Psoas muscle (tissue), 8 donors: Measurements from ENCODE around the gene TRIP6. TPM values are rescaled to one million over a fixed set of nuclear protein-coding genes. Genes with fewer than 3 reads are reported as not detected.
A peak's percentile ranks its signal among the peaks of the same experiment; 100 is the strongest.

ENCODE experiments used
- ATAC-seq, 4 donors: fragments of 200-7000 bp; cut with Tn5 transposase; one replicate each; pipeline ENCODE4 v1.9.1; 2020; ENCODE audit warnings: moderate library complexity in 3 of 4, mild to moderate bottlenecking in 2 of 4
- DNase-seq, 2 donors: peaks; one replicate each; pipeline ENCODE4 v3.0.0-alpha.2; 2020
- H3K27ac ChIP-seq: fragments of 200-600 bp; one replicate; pipeline ENCODE4 v1.8.0; 2022
- H3K27me3 ChIP-seq, 3 donors: fragments of 200-600 bp in 1 of 3; one replicate each; pipeline versions ENCODE4 v1.6.1 to v1.8.0; 2013 to 2022; ENCODE audit warnings: low read length in 2 of 3, mild to moderate bottlenecking in 2 of 3, moderate library complexity in 1 of 3; ENCODE audit not compliant: insufficient read depth in 3 of 3
- H3K36me3 ChIP-seq, 2 donors: fragments of 200-600 bp in 1 of 2; one replicate each; pipeline versions ENCODE4 v1.6.1 to v1.8.0; 2013 to 2022; ENCODE audit warnings: low read depth in 1 of 2, mild to moderate bottlenecking in 1 of 2, moderate library complexity in 1 of 2; ENCODE audit not compliant: insufficient read depth in 1 of 2
- H3K4me1 ChIP-seq: fragments of 200-600 bp; one replicate; pipeline ENCODE4 v1.8.0; 2022
- H3K4me3 ChIP-seq: fragments of 200-600 bp; one replicate; pipeline ENCODE4 v1.8.0; 2022; ENCODE audit warnings: mild to moderate bottlenecking
- H3K9me3 ChIP-seq: fragments of 200-600 bp; one replicate; pipeline ENCODE4 v1.8.0; 2022
- CTCF ChIP-seq: fragments of 200-600 bp; IDR thresholded peaks from one replicate; pipeline ENCODE4 v1.8.0; 2022; ENCODE audit warnings: antibody characterized with exemption
- WGBS, 3 donors: extraction: QIAGEN DNeasy Blood & Tissue Kit; methylation state at CpG; one replicate each; pipeline versions ENCODE4 v1.1.6 to v1.1.7; 2013; 5-methylcytosine and 5-hydroxymethylcytosine counted together
- intact Hi-C, 2 donors: fragments of 100-400 bp; cut with DNase I; formaldehyde crosslinking; loops; one replicate each; pipeline versions ENCODE4 v1.11.0 to v1.14.2; 2022
- polyA plus RNA-seq, 3 donors: library from polyadenylated mRNA; stranded (reverse); fragments of 200-250 nt; gene quantifications; one replicate each; pipeline ENCODE4 v1.2.3, GENCODE V29; 2013
- total RNA-seq, 4 donors: library from RNA; stranded (reverse); fragmentation: NEBNext Ultra II Directional in 2 of 4; extraction: Animal tissue kit (Norgen Biotek cat#: 25700) in 2 of 4; gene quantifications; one replicate each; pipeline versions ENCODE4 v1.2.1 to v1.2.4, GENCODE V29; 2021 to 2023
- donor health status: healthy with polysubstance abuse.
- donor health status: DM: no; HTN: no; CAD: no; lungs with moderate emphysema.
- donor health status: Bipolar disorder and iron deficiency.
- donor health status: healthy.
- donor health status: DM: yes; HTN: yes; CAD: no.
- donor health status: DM: no; HTN: no; CAD: no.
- donor health status: DM: no; HTN: no; CAD: no.
- donor health status: DM: yes; HTN: yes; CAD: no.

The TRIP6 gene
- total and polyA plus RNA-seq, 7 donors: 4.3 to 8.8 (median 6.2) TPM

- H3K27me3 ChIP-seq: peaks cover 0 to 53% (median 13%) of the 10 kb centered on the region in 3 donors
- H3K4me3 ChIP-seq: peak overlapping the region; percentile 67
- no peak for TF ChIP-seq CTCF
- peak overlapping the region; percentile 30 for H3K27ac ChIP-seq
- intact Hi-C loops: no loop called here
- no peaks in the 10 kb centered on the region for H3K9me3 ChIP-seq
- no peaks in the 10 kb centered on the region for H3K4me1 ChIP-seq
- H3K36me3 ChIP-seq: no peaks in the 10 kb centered on the region
- DNase-seq (peak; percentile 37 to 64), ATAC-seq (peak in 2 of 4 donors; percentile 41 to 53)
- 47 to 53% (median 48%) methylated on average over 20 of the region's 20 CpGs for WGBS, 3 donors
Observed at GRCh38 chr7:100829150-100829716, 38.0 kb upstream of the TRIP6 start.

GRCh38 chr7:100830396-100830795, 36.8 kb upstream of the TRIP6 start:
- intact Hi-C loops: no loop called here
- no peak overlapping the region for H3K4me3 ChIP-seq
- H3K36me3 ChIP-seq: no peaks in the 10 kb centered on the region
- DNase-seq: no peak
- ATAC-seq: no peak
- H3K27me3 ChIP-seq: peaks cover 0 to 44% (median 13%) of the 10 kb centered on the region in 3 donors
- no peak overlapping the region for H3K27ac ChIP-seq
- no peaks in the 10 kb centered on the region for H3K4me1 ChIP-seq
- no peaks in the 10 kb centered on the region for H3K9me3 ChIP-seq
- no peak for TF ChIP-seq CTCF
- WGBS, 3 donors: 83 to 90% (median 89%) methylated on average over 4 of the region's 4 CpGs

GRCh38 chr7:100832281-100832633, 34.9 kb upstream of the TRIP6 start:
- Histone ChIP-seq H3K9me3 (no peaks in the 10 kb centered on the region), H3K27ac (no peak overlapping the region), H3K27me3 (peaks cover 0 to 25% (median 6%) of the 10 kb centered on the region in 3 donors), H3K4me1 (no peaks in the 10 kb centered on the region), H3K4me3 (no peak overlapping the region), H3K36me3 (no peaks in the 10 kb centered on the region)
- ATAC-seq: no peak
- intact Hi-C loops: no loop called here
- WGBS, 3 donors: 90 to 94% (median 92%) methylated on average over 5 of the region's 5 CpGs
- DNase-seq: no peak
- TF ChIP-seq CTCF: no peak

GRCh38 chr7:100835903-100836811, 31.0 kb upstream of the TRIP6 start:
- Histone ChIP-seq H3K4me3 (no peak overlapping the region), H3K36me3 (no peaks in the 10 kb centered on the region), H3K4me1 (no peaks in the 10 kb centered on the region), H3K27ac (peak overlapping the region; percentile 36), H3K9me3 (no peaks in the 10 kb centered on the region), H3K27me3 (peaks cover 0 to 4% (median 0%) of the 10 kb centered on the region in 3 donors)
- ATAC-seq: peak; percentile 22 to 50 (median 34)
- peak; percentile 41 to 62 for DNase-seq
- intact Hi-C loops: no loop called here
- 38 to 47% (median 47%) methylated on average over 15 to 17 of the region's 17 CpGs for WGBS, 3 donors
- TF ChIP-seq CTCF: no peak
